HEK293 (cell line): Measurements from ENCODE around the gene NKX6-1.

ENCODE experiments used
- CTCF ChIA-PET: fragments of 350-600 bp; formaldehyde crosslinking; extraction: SDS; loops from one replicate; lab custom pipeline; 2021; ENCODE audit warnings: antibody characterized with exemption; lab: Yijun Ruan, JAX
- POLR2A ChIA-PET: fragments of 300-600 bp; formaldehyde crosslinking; extraction: SDS; loops from one replicate; lab custom pipeline; 2020; ENCODE audit warnings: antibody characterized with exemption, inconsistent platforms; lab: Yijun Ruan, JAX
- H3K27ac ChIP-seq: fragments of 200-500 bp; sonication (Bioruptor generic); 2 replicates; pipeline ENCODE4 v1.5.1; 2014; ENCODE audit warnings: low read depth, low read length, control low read depth, inconsistent platforms; ENCODE audit errors: extremely low read depth
- H3K36me3 ChIP-seq, 2 experiments: fragments of 200-500 bp in 1 of 2; sonication (Bioruptor generic) in 1 of 2; 1 replicate in 1 of 2; 2 replicates in 1 of 2; pipeline ENCODE4 v1.5.1; 2014 to 2017; ENCODE audit warnings: inconsistent platforms in 2 of 2, low read length in 2 of 2; ENCODE audit not compliant: control insufficient read depth in 2 of 2, insufficient read depth in 1 of 2
- H3K4me1 ChIP-seq: fragments of 200-500 bp; sonication (Bioruptor generic); 2 replicates; pipeline ENCODE4 v1.5.1; 2014; ENCODE audit warnings: mild to moderate bottlenecking, low read length, inconsistent platforms; ENCODE audit not compliant: control insufficient read depth, insufficient read depth
- H3K4me3 ChIP-seq: 2 replicates; pipeline ENCODE4 v1.5.1; 2011; ENCODE audit warnings: low read depth, mild to moderate bottlenecking, control low read depth, low read length, moderate library complexity
- H3K9me3 ChIP-seq: fragments of 200-500 bp; sonication (Bioruptor generic); 2 replicates; pipeline ENCODE4 v1.5.1; 2014; ENCODE audit warnings: low read depth, low read length, inconsistent platforms; ENCODE audit not compliant: control insufficient read depth, insufficient read depth
- EGR2 ChIP-seq: fragments of 450-650 bp; formaldehyde crosslinking; IDR thresholded peaks from 2 replicates; pipeline ENCODE4 v1.5.1; 2016; ENCODE audit warnings: low read depth, missing biosample characterization, missing genetic modification characterization
- ELK4 ChIP-seq: IDR thresholded peaks from 2 replicates; pipeline ENCODE4 v1.6.1; 2011; ENCODE audit warnings: mild to moderate bottlenecking, low read depth, low read length, borderline replicate concordance
- GLIS2 ChIP-seq: fragments of 450-650 bp; formaldehyde crosslinking; IDR thresholded peaks from 2 replicates; pipeline ENCODE4 v1.5.1; 2016; ENCODE audit warnings: missing biosample characterization, missing genetic modification characterization
- HIC1 ChIP-seq: fragments of 450-650 bp; formaldehyde crosslinking; IDR thresholded peaks from 2 replicates; pipeline ENCODE4 v1.5.1; 2016; ENCODE audit warnings: missing biosample characterization, missing genetic modification characterization
- IKZF3 ChIP-seq: fragments of 450-650 bp; IDR thresholded peaks from 2 replicates; pipeline ENCODE4 v1.5.0; 2018; ENCODE audit warnings: missing biosample characterization, mild to moderate bottlenecking, missing genetic modification characterization, moderate library complexity
- INSM2 ChIP-seq: fragments of 450-650 bp; formaldehyde crosslinking; IDR thresholded peaks from 2 replicates; pipeline ENCODE4 v1.5.1; 2016; ENCODE audit warnings: missing biosample characterization, missing genetic modification characterization
- KLF9 ChIP-seq: fragments of 450-650 bp; formaldehyde crosslinking; IDR thresholded peaks from 2 replicates; pipeline ENCODE4 v1.5.1; 2016; ENCODE audit warnings: missing biosample characterization, missing genetic modification characterization, low read depth
- PATZ1 ChIP-seq: fragments of 450-650 bp; formaldehyde crosslinking; IDR thresholded peaks from 2 replicates; pipeline ENCODE4 v1.5.1; 2016; ENCODE audit warnings: missing biosample characterization, missing genetic modification characterization
- ZBTB11 ChIP-seq: fragments of 450-650 bp; formaldehyde crosslinking; conservative IDR thresholded peaks from 2 replicates; pipeline ENCODE4 v1.5.1; 2016; ENCODE audit warnings: low read depth, missing biosample characterization, missing genetic modification characterization
- ZBTB21 ChIP-seq: fragments of 450-650 bp; formaldehyde crosslinking; IDR thresholded peaks from 2 replicates; pipeline ENCODE4 v1.5.1; 2017; ENCODE audit warnings: missing biosample characterization, missing genetic modification characterization
- ZFHX2 ChIP-seq: fragments of 450-650 bp; formaldehyde crosslinking; conservative IDR thresholded peaks from 2 replicates; pipeline ENCODE4 v1.5.1; 2016; ENCODE audit warnings: missing biosample characterization, missing genetic modification characterization
- ZFP3 ChIP-seq: fragments of 450-650 bp; formaldehyde crosslinking; IDR thresholded peaks from 2 replicates; pipeline ENCODE4 v1.5.1; 2016; ENCODE audit warnings: low read depth, missing biosample characterization, missing genetic modification characterization
- ZFP37 ChIP-seq: fragments of 450-650 bp; formaldehyde crosslinking; IDR thresholded peaks from 2 replicates; pipeline ENCODE4 v1.5.1; 2016; ENCODE audit warnings: missing biosample characterization, missing genetic modification characterization
- ZNF138 ChIP-seq: fragments of 450-650 bp; formaldehyde crosslinking; IDR thresholded peaks from 2 replicates; pipeline ENCODE4 v1.5.1; 2016; ENCODE audit warnings: missing biosample characterization, missing genetic modification characterization, borderline replicate concordance
- ZNF223 ChIP-seq: fragments of 450-650 bp; formaldehyde crosslinking; IDR thresholded peaks from 2 replicates; pipeline ENCODE4 v1.5.1; 2016; ENCODE audit warnings: missing biosample characterization, missing genetic modification characterization
- ZNF335 ChIP-seq: fragments of 450-650 bp; formaldehyde crosslinking; conservative IDR thresholded peaks from 2 replicates; pipeline ENCODE4 v1.5.1; 2016; ENCODE audit warnings: missing biosample characterization, missing genetic modification characterization
- ZNF433 ChIP-seq: fragments of 450-650 bp; formaldehyde crosslinking; IDR thresholded peaks from 2 replicates; pipeline ENCODE4 v1.5.1; 2016; ENCODE audit warnings: missing biosample characterization, missing genetic modification characterization, low read depth
- ZNF561 ChIP-seq: fragments of 450-650 bp; IDR thresholded peaks from 2 replicates; pipeline ENCODE4 v1.5.1; 2018; ENCODE audit warnings: missing biosample characterization, missing genetic modification characterization, borderline replicate concordance
- ZNF610 ChIP-seq: fragments of 450-650 bp; formaldehyde crosslinking; IDR thresholded peaks from 2 replicates; pipeline ENCODE4 v1.5.1; 2016; ENCODE audit warnings: missing biosample characterization, missing genetic modification characterization, borderline replicate concordance
- ZNF76 ChIP-seq: fragments of 450-650 bp; formaldehyde crosslinking; IDR thresholded peaks from 2 replicates; pipeline ENCODE4; 2016; ENCODE audit warnings: low read depth, missing biosample characterization, missing genetic modification characterization, borderline replicate concordance
- ZNF777 ChIP-seq: fragments of 450-650 bp; formaldehyde crosslinking; IDR thresholded peaks from 2 replicates; pipeline ENCODE4 v1.5.1; 2017; ENCODE audit warnings: missing biosample characterization, missing genetic modification characterization, borderline replicate concordance
- ZNF785 ChIP-seq: fragments of 450-650 bp; formaldehyde crosslinking; IDR thresholded peaks from 2 replicates; pipeline ENCODE4 v1.5.1; 2016; ENCODE audit warnings: missing biosample characterization, missing genetic modification characterization
- ZNF843 ChIP-seq: fragments of 450-650 bp; formaldehyde crosslinking; IDR thresholded peaks from 2 replicates; pipeline ENCODE4 v1.5.1; 2016; ENCODE audit warnings: missing biosample characterization, missing genetic modification characterization
- ZSCAN16 ChIP-seq: fragments of 450-650 bp; formaldehyde crosslinking; IDR thresholded peaks from 2 replicates; pipeline ENCODE4 v1.5.1; 2016; ENCODE audit warnings: missing biosample characterization, missing genetic modification characterization

The NKX6-1 gene

GRCh38 chr4:84498203-84498934 is 723 bp downstream of the NKX6-1 start (continued):
- TF ChIP-seq PATZ1 (tag by site-specific recombination) = peak; percentile 61; the same call in 1 of the 2 replicates
- peak; percentile 71; the same call in 1 of the 2 replicates for TF ChIP-seq HIC1 (tag by site-specific recombination)
- no peak for TF ChIP-seq ZBTB21 (tag by site-specific recombination)
- no peak for TF ChIP-seq IKZF3 (tag by site-specific recombination)
- TF ChIP-seq KLF9 = no peak
- peak; percentile 50; the same call in 1 of the 2 replicates for TF ChIP-seq ZFP37 (tag by site-specific recombination)
- 0 out of 2 replicates have a peak, but pooled peaks have one; percentile 28 for TF ChIP-seq ZBTB11 (tag by site-specific recombination)
- TF ChIP-seq ZNF785 = no peak
- no peak for TF ChIP-seq ZFP3 (tag by site-specific recombination)

GRCh38 chr4:84497504-84498202 is 1.4 kb downstream of the NKX6-1 start:
- CTCF ChIA-PET = interaction anchor here (0.5 to 0.7 kb wide), 2 partner anchors 338 to 856 kb away, joined by 4 to 6 read pairs; no protein-coding TSS in a partner anchor
- Histone ChIP-seq H3K27ac (peak overlapping the region; percentile 54; the same call in 1 of the 2 replicates), H3K36me3 (peaks cover 0 to 39% of the 10 kb centered on the region in 2 experiments; a peak in 2 of 3 replicates), H3K9me3 (no peaks in the 10 kb centered on the region), H3K4me3 (peak overlapping the region; percentile 66), H3K4me1 (no peaks in the 10 kb centered on the region)
- POLR2A ChIA-PET = interaction anchor here (0.6 kb wide), 1 partner anchor 173 kb away, joined by 3 read pairs; no protein-coding TSS in a partner anchor
- TF ChIP-seq ZNF561 (tag by site-specific recombination) (no peak), ZNF843 (0 out of 2 replicates have a peak, but pooled peaks have one; percentile 20), ZNF335 (tag by site-specific recombination) (peak; percentile 45; the same call in 1 of the 2 replicates), ZNF433 (tag by site-specific recombination) (no peak), ZNF777 (tag by site-specific recombination) (no peak), ZNF610 (tag by site-specific recombination) (no peak), ZNF76 (tag by site-specific recombination) (no peak), ZNF223 (tag by site-specific recombination) (no peak), ELK4 (no peak), GLIS2 (tag by site-specific recombination) (peak; percentile 96), ZNF138 (tag by site-specific recombination) (no peak), ZSCAN16 (tag by site-specific recombination) (no peak), INSM2 (tag by site-specific recombination) (no peak), EGR2 (tag by site-specific recombination) (peak; percentile 69; the same call in 1 of the 2 replicates), ZFHX2 (tag by site-specific recombination) (peak; percentile 88)
